ENCODE measurements around the gene COPA. TPM values are rescaled to one million over a fixed set of nuclear protein-coding genes. Genes with fewer than 3 reads are reported as not detected.

COPA gene
- total RNA-seq, 1 experiment from 2014 or later = 141 TPM

GRCh38 chr1:160369087-160369486 is 26.0 kb upstream of the COPA start:
- H4K20me1 ChIP-seq (ENCODE audit: low read length) = no peaks in the 10 kb centered on the region
- intact Hi-C loops (cut with micrococcal nuclease) = no loop called here
- TF ChIP-seq CTCF (conservative IDR thresholded peaks at IDR 0.05; ENCODE audit: low read depth, low read length) = no peak
- TF ChIP-seq EZH2phosphoT487 (IDR thresholded peaks at IDR 0.05; ENCODE audit: borderline replicate concordance, low read length) = no peak
- H3K4me2 ChIP-seq (ENCODE audit: low read length) = no peak overlapping the region
- no peak overlapping the region for H3K4me3 ChIP-seq (ENCODE audit: low read length)
- no peaks in the 10 kb centered on the region for H3K79me2 ChIP-seq (ENCODE audit: low read length)
- no peaks in the 10 kb centered on the region for H3K4me1 ChIP-seq (ENCODE audit: insufficient read depth, low read length)
- no peak overlapping the region for H3K9ac ChIP-seq (ENCODE audit: low read length)
- ChIA-PET CTCF (no interaction called here), POLR2A (ENCODE audit: unreplicated experiment) (no interaction called here)
- no TSS peak for BruUV-seq (replicated peaks)
- H3K36me3 ChIP-seq (ENCODE audit: low read depth, low read length) = no peaks in the 10 kb centered on the region
- H3F3A ChIP-seq (ENCODE audit: low read length, unreplicated experiment) = no peaks in the 10 kb centered on the region
- no peak overlapping the region for H3K27ac ChIP-seq (ENCODE audit: low read length)
- DNase-seq (no peak), ATAC-seq (no peak)
- H3K9me2 ChIP-seq (replicated peaks; ENCODE audit: low read length) = no peaks in the 10 kb centered on the region
- H3K9me3 ChIP-seq (ENCODE audit: low read length) = no peaks in the 10 kb centered on the region
- H2AFZ ChIP-seq (ENCODE audit: low read length) = no peak overlapping the region
- no peaks in the 10 kb centered on the region for H3K27me3 ChIP-seq (ENCODE audit: low read length)

GRCh38 chr1:160367934-160368923 is 25.2 kb upstream of the COPA start:
- H3K4me1 ChIP-seq (ENCODE audit: insufficient read depth, low read length) = no peaks in the 10 kb centered on the region
- no peaks in the 10 kb centered on the region for H3K9me2 ChIP-seq (replicated peaks; ENCODE audit: low read length)
- H3K27ac ChIP-seq (ENCODE audit: low read length) = no peak overlapping the region
- H3K27me3 ChIP-seq (ENCODE audit: low read length) = no peaks in the 10 kb centered on the region
- no peak overlapping the region for H3K9ac ChIP-seq (ENCODE audit: low read length)
- no peaks in the 10 kb centered on the region for H3K9me3 ChIP-seq (ENCODE audit: low read length)
- no peak overlapping the region for H3K4me2 ChIP-seq (ENCODE audit: low read length)
- no peaks in the 10 kb centered on the region for H4K20me1 ChIP-seq (ENCODE audit: low read length)
- DNase-seq (no peak), ATAC-seq (no peak)
- H3K36me3 ChIP-seq (ENCODE audit: low read depth, low read length) = no peaks in the 10 kb centered on the region
- TF ChIP-seq CTCF (conservative IDR thresholded peaks at IDR 0.05; ENCODE audit: low read depth, low read length) (no peak), EZH2 (IDR thresholded peaks at IDR 0.05; ENCODE audit: low read length, unreplicated experiment) (no peak), EZH2phosphoT487 (IDR thresholded peaks at IDR 0.05; ENCODE audit: borderline replicate concordance, low read length) (no peak)
- BruUV-seq (replicated peaks) = no TSS peak
- H2AFZ ChIP-seq (ENCODE audit: low read length) = no peak overlapping the region
- no peak overlapping the region for H3K4me3 ChIP-seq (ENCODE audit: low read length)
- no peaks in the 10 kb centered on the region for H3K79me2 ChIP-seq (ENCODE audit: low read length)
- ChIA-PET POLR2A (ENCODE audit: unreplicated experiment) (no interaction called here), CTCF (no interaction called here)
- intact Hi-C loops (cut with micrococcal nuclease) = no loop called here
- no peaks in the 10 kb centered on the region for H3F3A ChIP-seq (ENCODE audit: low read length, unreplicated experiment)

GRCh38 chr1:160367516-160367900 is 24.5 kb upstream of the COPA start:
- no peak for DNase-seq
- no peaks in the 10 kb centered on the region for H3K9me3 ChIP-seq (ENCODE audit: low read length)
- no peak overlapping the region for H3K9ac ChIP-seq (ENCODE audit: low read length)
- ATAC-seq = no peak
- POLR2A ChIA-PET (ENCODE audit: unreplicated experiment) = no interaction called here
- no peaks in the 10 kb centered on the region for H3K9me2 ChIP-seq (replicated peaks; ENCODE audit: low read length)
- H3K4me3 ChIP-seq (ENCODE audit: low read length) = no peak overlapping the region
- H4K20me1 ChIP-seq (ENCODE audit: low read length) = no peaks in the 10 kb centered on the region
- H3K79me2 ChIP-seq (ENCODE audit: low read length) = no peaks in the 10 kb centered on the region
- no peak overlapping the region for H2AFZ ChIP-seq (ENCODE audit: low read length)
- H3F3A ChIP-seq (ENCODE audit: low read length, unreplicated experiment) = no peaks in the 10 kb centered on the region
- TF ChIP-seq EZH2 (IDR thresholded peaks at IDR 0.05; ENCODE audit: low read length, unreplicated experiment) = no peak
- no peak for TF ChIP-seq CTCF (conservative IDR thresholded peaks at IDR 0.05; ENCODE audit: low read depth, low read length)
- TF ChIP-seq EZH2phosphoT487 (IDR thresholded peaks at IDR 0.05; ENCODE audit: borderline replicate concordance, low read length) = no peak
- H3K4me1 ChIP-seq (ENCODE audit: insufficient read depth, low read length) = no peaks in the 10 kb centered on the region
- no peaks in the 10 kb centered on the region for H3K36me3 ChIP-seq (ENCODE audit: low read depth, low read length)
- CTCF ChIA-PET = interaction anchor here (0.6 kb wide), 1 partner anchor 12 kb away, joined by 3 read pairs; no protein-coding TSS in a partner anchor
- no TSS peak for BruUV-seq (replicated peaks)
- no peak overlapping the region for H3K4me2 ChIP-seq (ENCODE audit: low read length)
- intact Hi-C loops (cut with micrococcal nuclease) = no loop called here
- H3K27ac ChIP-seq (ENCODE audit: low read length) = no peak overlapping the region
- no peaks in the 10 kb centered on the region for H3K27me3 ChIP-seq (ENCODE audit: low read length)
